Measurements from ENCODE around the gene TEX9.

GRCh38 chr15:56356616-56357015 is 8.6 kb upstream of the TEX9 start:
- TF ChIP-seq, protein P1, sequence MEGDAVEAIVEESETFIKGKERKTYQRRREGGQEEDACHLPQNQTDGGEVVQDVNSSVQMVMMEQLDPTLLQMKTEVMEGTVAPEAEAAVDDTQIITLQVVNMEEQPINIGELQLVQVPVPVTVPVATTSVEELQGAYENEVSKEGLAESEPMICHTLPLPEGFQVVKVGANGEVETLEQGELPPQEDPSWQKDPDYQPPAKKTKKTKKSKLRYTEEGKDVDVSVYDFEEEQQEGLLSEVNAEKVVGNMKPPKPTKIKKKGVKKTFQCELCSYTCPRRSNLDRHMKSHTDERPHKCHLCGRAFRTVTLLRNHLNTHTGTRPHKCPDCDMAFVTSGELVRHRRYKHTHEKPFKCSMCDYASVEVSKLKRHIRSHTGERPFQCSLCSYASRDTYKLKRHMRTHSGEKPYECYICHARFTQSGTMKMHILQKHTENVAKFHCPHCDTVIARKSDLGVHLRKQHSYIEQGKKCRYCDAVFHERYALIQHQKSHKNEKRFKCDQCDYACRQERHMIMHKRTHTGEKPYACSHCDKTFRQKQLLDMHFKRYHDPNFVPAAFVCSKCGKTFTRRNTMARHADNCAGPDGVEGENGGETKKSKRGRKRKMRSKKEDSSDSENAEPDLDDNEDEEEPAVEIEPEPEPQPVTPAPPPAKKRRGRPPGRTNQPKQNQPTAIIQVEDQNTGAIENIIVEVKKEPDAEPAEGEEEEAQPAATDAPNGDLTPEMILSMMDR (IDR thresholded peaks at IDR 0.05): no peak
- TF ChIP-seq POLR2A (IDR thresholded peaks at IDR 0.05): no peak
